Heart left ventricle (tissue), 16 donors: ENCODE data around the gene BTNL2. TPM values are rescaled to one million over a fixed set of nuclear protein-coding genes. Genes with fewer than 3 reads are reported as not detected.

Source experiments
- ATAC-seq, 4 donors: fragments of 200-7000 bp; cut with Tn5 transposase; one replicate each; pipeline ENCODE4 v1.9.1; 2020 to 2022; ENCODE audit warnings: moderate library complexity in 4 of 4, mild to moderate bottlenecking in 3 of 4, moderate number of reproducible peaks in 1 of 4
- DNase-seq, 5 donors: peaks; one replicate each; pipeline ENCODE4 v3.0.0-alpha.2; 2020
- H3K27ac ChIP-seq, 12 donors: fragments of 200-600 bp; sonication (generic) in 4 of 12; one replicate each; pipeline versions ENCODE4 v1.5.0 to v1.8.0; 2016 to 2022; ENCODE audit warnings: mild to moderate bottlenecking in 2 of 12
- H3K27me3 ChIP-seq, 9 donors: fragments of 200-600 bp; sonication (generic) in 2 of 9; one replicate each; pipeline versions ENCODE4 v1.5.1 to v1.8.0; 2016 to 2022; ENCODE audit warnings: mild to moderate bottlenecking in 3 of 9
- H3K36me3 ChIP-seq, 9 donors: fragments of 200-600 bp; sonication (generic) in 2 of 9; one replicate each; pipeline versions ENCODE4 v1.5.0 to v1.8.0; 2018 to 2022; ENCODE audit warnings: mild to moderate bottlenecking in 2 of 9
- H3K4me1 ChIP-seq, 12 donors: fragments of 200-600 bp; sonication (generic) in 4 of 12; one replicate each; pipeline versions ENCODE4 v1.5.0 to v1.8.0; 2016 to 2022; ENCODE audit warnings: mild to moderate bottlenecking in 3 of 12
- H3K4me3 ChIP-seq, 12 donors: fragments of 200-600 bp; sonication (generic) in 4 of 12; one replicate each; pipeline versions ENCODE4 v1.5.0 to v1.8.0; 2017 to 2022; ENCODE audit warnings: mild to moderate bottlenecking in 9 of 12, moderate library complexity in 4 of 12
- H3K9me3 ChIP-seq, 12 donors: fragments of 200-600 bp; sonication (generic) in 4 of 12; one replicate each; pipeline versions ENCODE4 v1.5.0 to v1.8.0; 2016 to 2022; ENCODE audit warnings: mild to moderate bottlenecking in 1 of 12
- POLR2A ChIP-seq, 2 donors: fragments of 450-650 bp; IDR thresholded peaks; one replicate each; pipeline ENCODE4 v1.6.1; 2017; ENCODE audit warnings: antibody characterized with exemption in 2 of 2, mild to moderate bottlenecking in 2 of 2, moderate library complexity in 2 of 2
- WGBS, 4 donors: extraction: QIAGEN DNeasy Blood & Tissue Kit in 2 of 4; methylation state at CpG; one replicate each; pipeline versions ENCODE4 v1.1.5 to v1.1.7; 2013 to 2018; 5-methylcytosine and 5-hydroxymethylcytosine counted together
- intact Hi-C, 10 donors: fragments of 100-400 bp; cut with DNase I; formaldehyde crosslinking; loops; one replicate each; pipeline versions ENCODE4 v1.11.1 to v1.14.2; 2022
- polyA plus RNA-seq, 2 donors: library from polyadenylated mRNA; stranded (reverse); fragments of 200-250 nt; gene quantifications; one replicate each; pipeline ENCODE4 v1.2.3, GENCODE V29; 2013
- total RNA-seq, 9 donors: library from RNA; depleted of rRNA in 2 of 9; stranded (reverse); fragments of >200 nt in 2 of 9; fragmentation: NEBNext Ultra II Directional in 3 of 9; extraction: Animal tissue kit (Norgen Biotek cat#: 25700) in 3 of 9; gene quantifications; one replicate each; pipeline versions ENCODE4 v1.1.0 to v1.2.4, GENCODE V29; 2016 to 2023
- TF ChIP-seq, protein P1 (sequence below), 12 donors: fragments of 200-600 bp; sonication (generic) in 4 of 12; IDR thresholded peaks; one replicate each; pipeline versions ENCODE4 v1.5.0 to v1.8.0; 2018 to 2022; ENCODE audit warnings: antibody characterized with exemption in 12 of 12, mild to moderate bottlenecking in 5 of 12
- donor health status: ischemic (EF 13 %, LVEDD 7.1; RV severe dilation, severe dysfunction).
- donor health status: healthy with polysubstance abuse.
- donor health status: DM: no; HTN: yes; CAD: no.
- donor health status: DM: no; HTN: no; CAD: no.
- donor health status: ischemic (EF 25% LVEDD 6.9; RV normal size, moderate dysfunction).
- donor health status: ischemic (EF 25% LVEDD 5.7; RV mildly dilated, moderate dysfunction).
- donor health status: healthy.
- donor health status: DM: yes; HTN: yes; CAD: no.
- donor health status: ischemic (EF 35%, LVEDD 5.7; RV mildly dilated, moderate dysfunction).
- donor health status: nonischemic (EF 11% LVEDD 7.7; RV severe dilation, severe dysfunction).
- donor health status: DM: yes; HTN: yes; CAD: no.
- donor health status: PGD.
- donor health status: ischemic (EF 29% LVEDD 5.4; RV normal size, mild dysfunction).
- donor health status: nonischemic (EF 23%, LVEDD 6.1; RV moderate dilation, normal function).

The BTNL2 gene
- total and polyA plus RNA-seq, 11 donors = not detected

GRCh38 chr6:32387589-32388340, 19.2 kb downstream of the BTNL2 start:
- DNase-seq (no peak), ATAC-seq (no peak)
- Histone ChIP-seq H3K27ac (no peak overlapping the region), H3K4me3 (no peak overlapping the region), H3K9me3 (no peaks in the 10 kb centered on the region), H3K4me1 (peaks cover 0 to 3% (median 0%) of the 10 kb centered on the region in 12 donors), H3K27me3 (peaks cover 0 to 9% (median 0%) of the 10 kb centered on the region in 9 donors), H3K36me3 (no peaks in the 10 kb centered on the region)
- TF ChIP-seq POLR2A (IDR thresholded peaks at IDR 0.05) = no peak
- TF ChIP-seq, protein P1, sequence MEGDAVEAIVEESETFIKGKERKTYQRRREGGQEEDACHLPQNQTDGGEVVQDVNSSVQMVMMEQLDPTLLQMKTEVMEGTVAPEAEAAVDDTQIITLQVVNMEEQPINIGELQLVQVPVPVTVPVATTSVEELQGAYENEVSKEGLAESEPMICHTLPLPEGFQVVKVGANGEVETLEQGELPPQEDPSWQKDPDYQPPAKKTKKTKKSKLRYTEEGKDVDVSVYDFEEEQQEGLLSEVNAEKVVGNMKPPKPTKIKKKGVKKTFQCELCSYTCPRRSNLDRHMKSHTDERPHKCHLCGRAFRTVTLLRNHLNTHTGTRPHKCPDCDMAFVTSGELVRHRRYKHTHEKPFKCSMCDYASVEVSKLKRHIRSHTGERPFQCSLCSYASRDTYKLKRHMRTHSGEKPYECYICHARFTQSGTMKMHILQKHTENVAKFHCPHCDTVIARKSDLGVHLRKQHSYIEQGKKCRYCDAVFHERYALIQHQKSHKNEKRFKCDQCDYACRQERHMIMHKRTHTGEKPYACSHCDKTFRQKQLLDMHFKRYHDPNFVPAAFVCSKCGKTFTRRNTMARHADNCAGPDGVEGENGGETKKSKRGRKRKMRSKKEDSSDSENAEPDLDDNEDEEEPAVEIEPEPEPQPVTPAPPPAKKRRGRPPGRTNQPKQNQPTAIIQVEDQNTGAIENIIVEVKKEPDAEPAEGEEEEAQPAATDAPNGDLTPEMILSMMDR (IDR thresholded peaks at IDR 0.05) = no peak
- intact Hi-C loops = no loop called here
- 37 to 45% (median 39%) methylated on average over 6 of the region's 6 CpGs for WGBS, 4 donors

GRCh38 chr6:32386040-32386439, 20.9 kb downstream of the BTNL2 start:
- H3K27ac ChIP-seq = no peak overlapping the region
- DNase-seq = no peak
- no peaks in the 10 kb centered on the region for H3K9me3 ChIP-seq
- H3K27me3 ChIP-seq = peaks cover 0 to 4% (median 0%) of the 10 kb centered on the region in 9 donors
- peaks cover 0 to 3% (median 0%) of the 10 kb centered on the region in 12 donors for H3K4me1 ChIP-seq
- no peaks in the 10 kb centered on the region for H3K36me3 ChIP-seq
- no peak for TF ChIP-seq POLR2A (IDR thresholded peaks at IDR 0.05)
- TF ChIP-seq, protein P1 (IDR thresholded peaks at IDR 0.05) = no peak
- no peak for ATAC-seq
- no peak overlapping the region for H3K4me3 ChIP-seq
- intact Hi-C loops = no loop called here
- 98 to 99% (median 98%) methylated on average over 1 of the region's 1 CpG for WGBS, 4 donors

GRCh38 chr6:32382757-32383420, 24.1 kb downstream of the BTNL2 start:
- intact Hi-C loops = no loop called here
- no peak overlapping the region for H3K27ac ChIP-seq
- TF ChIP-seq, protein P1 (IDR thresholded peaks at IDR 0.05) = no peak
- no peak for TF ChIP-seq POLR2A (IDR thresholded peaks at IDR 0.05)
- WGBS, 4 donors = 15 to 77% (median 46%) methylated on average over 1 of the region's 1 CpG
- ATAC-seq (no peak), DNase-seq (no peak)
- H3K27me3 ChIP-seq = peaks cover 0 to 4% (median 0%) of the 10 kb centered on the region in 9 donors
- H3K4me3 ChIP-seq = no peak overlapping the region
- peaks cover 0 to 3% (median 0%) of the 10 kb centered on the region in 12 donors for H3K4me1 ChIP-seq
- H3K9me3 ChIP-seq = no peaks in the 10 kb centered on the region
- H3K36me3 ChIP-seq = no peaks in the 10 kb centered on the region

DNA sequence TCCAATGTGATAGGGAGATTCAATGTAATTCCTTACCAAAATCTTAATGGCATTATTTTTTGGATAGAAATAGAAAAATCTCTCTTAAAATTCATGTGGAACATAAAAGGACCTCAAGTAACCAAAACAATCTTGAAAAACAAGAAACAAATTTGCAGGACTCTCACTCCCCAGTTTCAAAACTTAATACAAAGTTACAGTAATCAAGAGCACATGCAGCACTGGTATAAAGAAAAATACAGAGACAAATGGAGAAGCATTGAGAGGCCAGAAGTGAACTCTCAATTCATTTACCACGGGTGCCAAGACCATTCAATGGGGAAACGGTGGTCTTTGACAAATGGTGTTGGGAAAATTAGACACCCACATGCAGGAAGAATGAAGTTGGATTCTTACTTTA, 27.4 kb downstream of the BTNL2 start:
- TF ChIP-seq POLR2A (IDR thresholded peaks at IDR 0.05) = no peak
- TF ChIP-seq, protein P1 (IDR thresholded peaks at IDR 0.05) = no peak
- no peak for ATAC-seq
- WGBS, 4 donors = 56 to 64% (median 58%) methylated on average over 2 of the region's 2 CpGs

More for the DNA sequence above, 27.4 kb downstream of the BTNL2 start:
- no peaks in the 10 kb centered on the region for H3K4me1 ChIP-seq
- H3K9me3 ChIP-seq = no peaks in the 10 kb centered on the region
- H3K27ac ChIP-seq = no peak overlapping the region
- no peaks in the 10 kb centered on the region for H3K36me3 ChIP-seq
- DNase-seq = no peak
- no peak overlapping the region for H3K4me3 ChIP-seq
- H3K27me3 ChIP-seq = peaks cover 0 to 15% (median 0%) of the 10 kb centered on the region in 9 donors
- intact Hi-C loops = no loop called here
